Naive thymus-derived CD4-positive, alpha-beta T cell (primary cell): ENCODE measurements around the gene MRPL34. TPM values are rescaled to one million over a fixed set of nuclear protein-coding genes. Genes with fewer than 3 reads are reported as not detected.

ENCODE experiments used
- ATAC-seq: fragments of 150-1000 bp; cut with Tn5 transposase; 2 replicates; pipeline ENCODE4 v1.10.0; 2021; ENCODE audit warnings: mild to moderate bottlenecking, moderate library complexity
- CTCF ChIA-PET: fragments of 350-600 bp; sonication (Branson Sonifier 250); formaldehyde crosslinking; loops from one replicate; lab custom pipeline; 2021; ENCODE audit warnings: antibody characterized with exemption; lab: Charles Lee
- POLR2A ChIA-PET: fragments of 350-600 bp; sonication (Branson Sonifier 250); formaldehyde crosslinking; loops from one replicate; lab custom pipeline; 2021; ENCODE audit warnings: antibody characterized with exemption, inconsistent platforms; lab: Charles Lee
- DNase-seq, 9 donors: peaks; one replicate each; pipeline versions ENCODE4 v3.0.0 to v3.0.0-alpha.2; 2020 to 2022; ENCODE audit warnings: mixed read lengths in 1 of 9
- H3K27ac ChIP-seq: one replicate; pipeline ENCODE4 v1.7.0; 2013; ENCODE audit warnings: mild to moderate bottlenecking, low read depth, low read length, moderate library complexity
- H3K27me3 ChIP-seq, 2 donors: one replicate each; pipeline ENCODE4 v1.7.0; 2013; ENCODE audit warnings: low read length in 2 of 2, mild to moderate bottlenecking in 2 of 2, moderate library complexity in 2 of 2; ENCODE audit not compliant: control insufficient read depth in 2 of 2, insufficient read depth in 2 of 2
- H3K36me3 ChIP-seq, 3 experiments: 1 replicate in 2 of 3; 2 replicates in 1 of 3; pipeline ENCODE4 v1.7.0; 2013; ENCODE audit warnings: low read length in 3 of 3, mild to moderate bottlenecking in 3 of 3, moderate library complexity in 1 of 3; ENCODE audit not compliant: insufficient read depth in 3 of 3, control insufficient read depth in 2 of 3
- H3K4me1 ChIP-seq, 2 donors: one replicate each; pipeline ENCODE4 v1.7.0; 2013; ENCODE audit warnings: low read length in 2 of 2, mild to moderate bottlenecking in 2 of 2, moderate library complexity in 1 of 2; ENCODE audit not compliant: control insufficient read depth in 2 of 2, insufficient read depth in 2 of 2
- H3K4me3 ChIP-seq: 2 replicates; pipeline ENCODE4 v1.7.0; 2013; ENCODE audit warnings: mild to moderate bottlenecking, low read length
- H3K9me3 ChIP-seq, 3 experiments: 1 replicate in 2 of 3; 2 replicates in 1 of 3; pipeline ENCODE4 v1.7.0; 2013; ENCODE audit warnings: low read length in 3 of 3; ENCODE audit not compliant: control insufficient read depth in 2 of 3
- H3K27ac Mint-ChIP-seq, 9 donors: one replicate each; pipeline ENCODE4 v1.8.0; 2020 to 2022; ENCODE audit warnings: mixed read lengths in 9 of 9, mild to moderate bottlenecking in 8 of 9, moderate library complexity in 5 of 9, inconsistent platforms in 2 of 9
- H3K27me3 Mint-ChIP-seq, 5 donors: one replicate each; pipeline ENCODE4 v1.8.0; 2021 to 2022; ENCODE audit warnings: mixed read lengths in 5 of 5, mild to moderate bottlenecking in 1 of 5
- H3K36me3 Mint-ChIP-seq, 5 donors: one replicate each; pipeline ENCODE4 v1.8.0; 2020 to 2022; ENCODE audit warnings: mixed read lengths in 5 of 5, mild to moderate bottlenecking in 3 of 5, inconsistent platforms in 1 of 5
- H3K4me1 Mint-ChIP-seq, 7 donors: one replicate each; pipeline ENCODE4 v1.8.0; 2020 to 2022; ENCODE audit warnings: mixed read lengths in 7 of 7, mild to moderate bottlenecking in 3 of 7, inconsistent platforms in 1 of 7
- H3K4me3 Mint-ChIP-seq, 10 donors: one replicate each; pipeline ENCODE4 v1.8.0; 2020 to 2022; ENCODE audit warnings: mild to moderate bottlenecking in 10 of 10, mixed read lengths in 10 of 10, moderate library complexity in 6 of 10, inconsistent platforms in 2 of 10
- H3K9me3 Mint-ChIP-seq, 11 donors: one replicate each; pipeline ENCODE4 v1.8.0; 2020 to 2022; ENCODE audit warnings: mixed read lengths in 11 of 11, mild to moderate bottlenecking in 4 of 11, inconsistent platforms in 1 of 11, moderate library complexity in 1 of 11
- intact Hi-C, 2 donors: fragments of 100-400 bp; cut with micrococcal nuclease; formaldehyde crosslinking; loops; one replicate each; pipeline ENCODE4 v1.15.1; 2023
- polyA plus RNA-seq, 2 donors: library from polyadenylated mRNA; unstranded; fragments of 300-500 nt; fragmentation: Illumina TruSeq; gene quantifications; one replicate each; pipeline ENCODE4 v1.2.3, GENCODE V29; 2021
- total RNA-seq, 6 experiments: library from RNA in 5 of 6; stranded (reverse) in 5 of 6; gene quantifications; 1 replicate in 5 of 6; 2 replicates in 1 of 6; pipeline ENCODE4 v1.2.3 and lab custom pipeline; 2021 to 2026

Gene MRPL34
- total and polyA plus RNA-seq, 7 experiments from 2014 or later: 37.0 to 217 (median 74.1) TPM

DNA sequence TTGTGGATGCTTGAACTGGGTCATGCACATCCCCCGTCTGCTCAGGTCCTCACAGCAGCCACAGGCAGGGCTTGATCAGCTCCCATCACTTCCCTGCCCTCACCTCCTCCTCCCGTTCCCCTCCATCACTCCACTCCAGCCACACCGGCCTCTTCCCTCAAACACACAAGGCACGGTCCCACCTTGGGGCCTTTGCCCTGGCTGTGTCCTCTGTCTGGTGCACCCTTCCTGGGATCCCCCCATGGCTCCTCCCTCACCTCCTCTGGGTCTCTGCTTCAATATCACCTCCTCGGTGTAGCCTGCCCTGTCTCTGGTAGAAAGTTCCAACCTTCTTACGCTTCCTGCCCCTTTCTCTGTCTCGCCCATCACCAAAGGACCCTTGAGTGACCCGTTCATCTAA lies 47.7 kb downstream of the MRPL34 start:
- Mint-ChIP-seq H3K27me3 (peaks cover 7 to 22% (median 12%) of the 10 kb centered on the region in 5 donors), H3K9me3 (peaks cover 0 to 1% (median 0%) of the 10 kb centered on the region in 11 donors), H3K36me3 (no peaks in the 10 kb centered on the region), H3K27ac (no peak overlapping the region), H3K4me1 (peaks cover 0 to 12% (median 0%) of the 10 kb centered on the region in 7 donors), H3K4me3 (no peak overlapping the region)
- POLR2A ChIA-PET: no interaction called here
- Histone ChIP-seq H3K27me3 (peaks cover 0 to 2% of the 10 kb centered on the region in 2 donors), H3K36me3 (no peaks in the 10 kb centered on the region), H3K4me1 (no peaks in the 10 kb centered on the region), H3K27ac (no peak overlapping the region), H3K9me3 (no peaks in the 10 kb centered on the region), H3K4me3 (no peak overlapping the region)
- CTCF ChIA-PET: no interaction called here
- DNase-seq (no peak), ATAC-seq (no peak)
- intact Hi-C loops: no loop called here

Other genes with a start within 250 kb of the MRPL34 start
- 10 to 100 TPM; 16.7 to 31.5 (median 19.3) TPM for gene HAUS8, start 230.4 kb upstream of the MRPL34 start, total RNA-seq
- gene HAUS8, start 230.4 kb upstream of the MRPL34 start, polyA plus RNA-seq: 10 to 100 TPM in 1 of 2 donors, 1 to 10 TPM in 1; 9.4 to 11.5 TPM
- gene MYO9B, start 230.1 kb upstream of the MRPL34 start, total RNA-seq: 100 to 1,000 TPM; 154 to 297 (median 205) TPM
- 10 to 100 TPM in 1 of 2 donors, 1 to 10 TPM in 1; 5.6 to 26.2 TPM for gene MYO9B, start 230.1 kb upstream of the MRPL34 start, polyA plus RNA-seq
- gene USE1, start 90.5 kb upstream of the MRPL34 start, total RNA-seq: 10 to 100 TPM; 24.7 to 51.1 (median 30.5) TPM
- gene USE1, start 90.5 kb upstream of the MRPL34 start, polyA plus RNA-seq: 10 to 100 TPM; 63.1 to 68.3 TPM
- 10 to 100 TPM; 21.8 to 32.8 (median 29.8) TPM for gene OCEL1, start 79.6 kb upstream of the MRPL34 start, total RNA-seq
- gene OCEL1, start 79.6 kb upstream of the MRPL34 start, polyA plus RNA-seq: 10 to 100 TPM; 37.7 to 41.1 TPM
- gene NR2F6, start 60.0 kb upstream of the MRPL34 start, total RNA-seq: 1 to 10 TPM; 2.2 to 7.8 (median 7.0) TPM
- gene NR2F6, start 60.0 kb upstream of the MRPL34 start, polyA plus RNA-seq: 1 to 10 TPM; 1.4 to 1.8 TPM
- 1 to 10 TPM in 1 of 5 experiments, under 1 TPM in 4; 0.22 to 1.2 (median 0.36) TPM for gene USHBP1, start 41.1 kb upstream of the MRPL34 start, total RNA-seq
- under 1 TPM in 1 of 2 donors, not detected in 1; 0.61 TPM for gene USHBP1, start 41.1 kb upstream of the MRPL34 start, polyA plus RNA-seq
- gene BABAM1, start 38.4 kb upstream of the MRPL34 start, total RNA-seq: 100 to 1,000 TPM in 2 of 5 experiments, 10 to 100 TPM in 3; 72.4 to 111 (median 95.6) TPM
- gene BABAM1, start 38.4 kb upstream of the MRPL34 start, polyA plus RNA-seq: 100 to 1,000 TPM in 1 of 2 donors, 10 to 100 TPM in 1; 94.9 to 110 TPM
- gene ANKLE1, start 24.0 kb upstream of the MRPL34 start, total RNA-seq: 1 to 10 TPM; 2.3 to 5.5 (median 3.4) TPM
- gene ANKLE1, start 24.0 kb upstream of the MRPL34 start, polyA plus RNA-seq: under 1 TPM in 1 of 2 donors, not detected in 1; 0.29 TPM
- 10 to 100 TPM in 2 of 5 experiments, 1 to 10 TPM in 3; 7.0 to 12.3 (median 9.5) TPM for gene ABHD8, start 2.4 kb upstream of the MRPL34 start, total RNA-seq
- 10 to 100 TPM in 1 of 2 donors, 1 to 10 TPM in 1; 7.5 to 12.4 TPM for gene ABHD8, start 2.4 kb upstream of the MRPL34 start, polyA plus RNA-seq
- gene DDA1, start 3.7 kb downstream of the MRPL34 start, total RNA-seq: 10 to 100 TPM; 31.6 to 41.9 (median 39.5) TPM
- gene DDA1, start 3.7 kb downstream of the MRPL34 start, polyA plus RNA-seq: 10 to 100 TPM; 19.7 to 30.9 TPM
- 10 to 100 TPM; 12.9 to 22.3 (median 16.9) TPM for gene ANO8, start 29.0 kb downstream of the MRPL34 start, total RNA-seq
- under 1 TPM; 0.26 to 0.30 TPM for gene ANO8, start 29.0 kb downstream of the MRPL34 start, polyA plus RNA-seq
- gene GTPBP3, start 31.7 kb downstream of the MRPL34 start, total RNA-seq: 10 to 100 TPM; 29.6 to 59.8 (median 40.4) TPM
- 10 to 100 TPM in 1 of 2 donors, 1 to 10 TPM in 1; 5.1 to 15.9 TPM for gene GTPBP3, start 31.7 kb downstream of the MRPL34 start, polyA plus RNA-seq
- under 1 TPM in 3 of 5 experiments, not detected in 2; 0.24 to 0.43 (median 0.42) TPM for gene PLVAP, start 71.5 kb downstream of the MRPL34 start, total RNA-seq
- gene PLVAP, start 71.5 kb downstream of the MRPL34 start, polyA plus RNA-seq: not detected
- 1 to 10 TPM in 4 of 5 experiments, under 1 TPM in 1; 0.47 to 4.8 (median 2.3) TPM for gene CCDC194, start 88.3 kb downstream of the MRPL34 start, total RNA-seq
- not detected for gene CCDC194, start 88.3 kb downstream of the MRPL34 start, polyA plus RNA-seq
- gene BST2, start 99.8 kb downstream of the MRPL34 start, total RNA-seq: 100 to 1,000 TPM in 1 of 5 experiments, 10 to 100 TPM in 4; 29.9 to 221 (median 57.1) TPM
- 100 to 1,000 TPM; 105 to 115 TPM for gene BST2, start 99.8 kb downstream of the MRPL34 start, polyA plus RNA-seq
- 10 to 100 TPM; 19.5 to 45.1 (median 33.3) TPM for gene MVB12A, start 114.2 kb downstream of the MRPL34 start, total RNA-seq
- 10 to 100 TPM; 26.8 to 31.3 TPM for gene MVB12A, start 114.2 kb downstream of the MRPL34 start, polyA plus RNA-seq
- gene TMEM221, start 142.8 kb downstream of the MRPL34 start, total RNA-seq: not detected
- gene TMEM221, start 142.8 kb downstream of the MRPL34 start, polyA plus RNA-seq: not detected
- gene NXNL1, start 155.1 kb downstream of the MRPL34 start, total RNA-seq: not detected
- gene NXNL1, start 155.1 kb downstream of the MRPL34 start, polyA plus RNA-seq: not detected
- 10 to 100 TPM in 4 of 5 experiments, 1 to 10 TPM in 1; 3.1 to 15.1 (median 11.0) TPM for gene SLC27A1, start 164.7 kb downstream of the MRPL34 start, total RNA-seq
- gene SLC27A1, start 164.7 kb downstream of the MRPL34 start, polyA plus RNA-seq: 1 to 10 TPM; 5.0 to 8.2 TPM
- 10 to 100 TPM; 53.3 to 83.3 (median 74.1) TPM for gene PGLS, start 205.8 kb downstream of the MRPL34 start, total RNA-seq
- gene PGLS, start 205.8 kb downstream of the MRPL34 start, polyA plus RNA-seq: 10 to 100 TPM; 67.0 to 77.1 TPM
- gene COLGALT1, start 249.8 kb downstream of the MRPL34 start, total RNA-seq: 10 to 100 TPM; 50.1 to 70.6 (median 61.3) TPM
- gene COLGALT1, start 249.8 kb downstream of the MRPL34 start, polyA plus RNA-seq: 10 to 100 TPM; 13.2 to 23.8 TPM